NAMALWA (cell line): ENCODE measurements around the gene DOK7.

Source experiments
- DNase-seq: peaks from one replicate; pipeline ENCODE4 v3.0.0-alpha.2; 2015; ENCODE audit warnings: low spot score

The DOK7 gene

GRCh38 chr4:3427706-3428446 lies 35.2 kb upstream of the DOK7 start:
- DNase-seq, result no peak

- no peak for DNase-seq
Observed at GRCh38 chr4:3429651-3430050, 33.5 kb upstream of the DOK7 start.

GRCh38 chr4:3430524-3430923 lies 32.6 kb upstream of the DOK7 start:
- DNase-seq, result no peak

- DNase-seq, result no peak
Observed at GRCh38 chr4:3431446-3431993, 31.6 kb upstream of the DOK7 start.

GRCh38 chr4:3432381-3432790 lies 30.7 kb upstream of the DOK7 start:
- no peak for DNase-seq

GRCh38 chr4:3433138-3433869 lies 29.8 kb upstream of the DOK7 start:
- no peak for DNase-seq

- DNase-seq, result no peak
Observed at GRCh38 chr4:3434881-3435685, 28.0 kb upstream of the DOK7 start.

- DNase-seq, result no peak
Observed at GRCh38 chr4:3435686-3435956, 27.5 kb upstream of the DOK7 start.

- no peak for DNase-seq
Observed at GRCh38 chr4:3436048-3436797, 26.9 kb upstream of the DOK7 start.

- no peak for DNase-seq
Observed at GRCh38 chr4:3436798-3437581, 26.1 kb upstream of the DOK7 start.

- no peak for DNase-seq
Observed at GRCh38 chr4:3437582-3437936, 25.5 kb upstream of the DOK7 start.

GRCh38 chr4:3437998-3438846 lies 24.9 kb upstream of the DOK7 start:
- no peak for DNase-seq

- no peak for DNase-seq
Observed at GRCh38 chr4:3438847-3439180, 24.3 kb upstream of the DOK7 start.

- no peak for DNase-seq
Observed at GRCh38 chr4:3439391-3439790, 23.7 kb upstream of the DOK7 start.

- DNase-seq, result no peak
Observed at GRCh38 chr4:3440011-3440410, 23.1 kb upstream of the DOK7 start.

- DNase-seq, result no peak
Observed at GRCh38 chr4:3440979-3441500, 22.1 kb upstream of the DOK7 start.

GRCh38 chr4:3441501-3442459 lies 21.3 kb upstream of the DOK7 start, which contains the start of gene HGFAC:
Gene HGFAC, plus strand, starts transcription at chr4:3441968. Its CDS starts 34 bp downstream, at chr4:3442002.
- DNase-seq, result no peak

GRCh38 chr4:3442460-3442958 lies 20.6 kb upstream of the DOK7 start:
- DNase-seq, result no peak
